Neural cell (in vitro differentiated cells): ENCODE measurements around the gene NUP155.
"Not testable (repeated sequence)": the region's sequence is repeated elsewhere in the genome, so short reads cannot be mapped to it uniquely, and the experiment has no call there.

Experiments used
- CTCF ChIP-seq: fragments of 450-650 bp; IDR thresholded peaks from 2 replicates; pipeline ENCODE4 v1.5.1; 2014; ENCODE audit warnings: antibody characterized with exemption, mild to moderate bottlenecking, moderate library complexity; ENCODE audit not compliant: poor library complexity, severe bottlenecking
- EZH2 ChIP-seq: fragments of 200-600, 300-800 bp; shearing (Covaris generic), sonication (generic); IDR thresholded peaks from 2 replicates; pipeline ENCODE4 v1.6.1; 2014; ENCODE audit warnings: antibody characterized with exemption, low read length, borderline replicate concordance, mild to moderate bottlenecking; ENCODE audit not compliant: insufficient read depth, poor library complexity, severe bottlenecking
- POLR2AphosphoS5 ChIP-seq: IDR thresholded peaks from 2 replicates; pipeline ENCODE4 v1.6.1; 2012
- RAD21 ChIP-seq: fragments of 450-650 bp; conservative IDR thresholded peaks from 2 replicates; pipeline ENCODE4 v1.6.1; 2014; ENCODE audit warnings: antibody characterized with exemption, mild to moderate bottlenecking, moderate library complexity
- SMC3 ChIP-seq: fragments of 450-650 bp; conservative IDR thresholded peaks from 2 replicates; pipeline ENCODE4 v1.6.1; 2014; ENCODE audit warnings: antibody characterized with exemption, mild to moderate bottlenecking, moderate library complexity; ENCODE audit not compliant: poor library complexity
- TAF1 ChIP-seq: IDR thresholded peaks from 2 replicates; pipeline ENCODE4 v1.6.1; 2012; ENCODE audit warnings: low read depth

GRCh38 chr5:37268100-37268499, 102.8 kb downstream of the NUP155 start:
- TF ChIP-seq CTCF, RAD21, POLR2AphosphoS5, EZH2, TAF1, SMC3: not testable (repeated sequence)
